Liver (tissue), 3 donors: ENCODE measurements around the gene SLC12A9.

Source experiments
- FOXA1 ChIP-seq: IDR thresholded peaks from 2 replicates; pipeline ENCODE4 v1.6.1; 2016; ENCODE audit warnings: antibody characterized with exemption
- FOXA2 ChIP-seq: IDR thresholded peaks from 2 replicates; pipeline ENCODE4 v1.6.1; 2016; ENCODE audit warnings: antibody characterized with exemption
- HNF4G ChIP-seq: IDR thresholded peaks from 2 replicates; pipeline ENCODE4 v1.6.1; 2016; ENCODE audit warnings: antibody characterized with exemption
- JUND ChIP-seq, 2 donors: IDR thresholded peaks; 2 replicates each; pipeline ENCODE4 v1.6.1; 2016; ENCODE audit warnings: antibody characterized with exemption in 2 of 2
- RAD21 ChIP-seq, 2 donors: IDR thresholded peaks; 2 replicates each; pipeline ENCODE4 v1.6.1; 2016; ENCODE audit warnings: antibody characterized with exemption in 2 of 2, mild to moderate bottlenecking in 2 of 2
- RXRA ChIP-seq, 2 donors: IDR thresholded peaks; 2 replicates each; pipeline ENCODE4 v1.6.1; 2017 to 2018; ENCODE audit warnings: antibody characterized with exemption in 2 of 2, mild to moderate bottlenecking in 1 of 2
- SP1 ChIP-seq: IDR thresholded peaks from 2 replicates; pipeline ENCODE4 v1.6.1; 2018; ENCODE audit warnings: antibody characterized with exemption, mild to moderate bottlenecking
- TAF1 ChIP-seq: conservative IDR thresholded peaks from 2 replicates; pipeline ENCODE4 v1.6.1; 2016; ENCODE audit warnings: antibody characterized with exemption, mild to moderate bottlenecking
- YY1 ChIP-seq: IDR thresholded peaks from 2 replicates; pipeline ENCODE4 v1.6.1; 2016; ENCODE audit warnings: antibody characterized with exemption, mild to moderate bottlenecking
- TF ChIP-seq, protein P1 (sequence below): fragments of 150-350 bp; IDR thresholded peaks from 2 replicates; pipeline ENCODE4 v1.5.1; 2017; ENCODE audit warnings: improper control_type of control experiment, low read depth, low read length; ENCODE audit not compliant: missing input control
- TF ChIP-seq, protein P2 (sequence below): IDR thresholded peaks from 2 replicates; pipeline ENCODE4 v1.6.1; 2016; ENCODE audit warnings: antibody characterized with exemption, mild to moderate bottlenecking
- TF ChIP-seq, protein P3 (sequence below): IDR thresholded peaks from 2 replicates; pipeline ENCODE4 v1.6.1; 2016; ENCODE audit warnings: antibody characterized with exemption
- TF ChIP-seq, protein P4 (sequence below): IDR thresholded peaks from 2 replicates; pipeline ENCODE4 v1.6.1; 2016; ENCODE audit warnings: antibody characterized with exemption
- TF ChIP-seq, protein P5 (sequence below): IDR thresholded peaks from 2 replicates; pipeline ENCODE4 v1.6.1; 2016; ENCODE audit warnings: antibody characterized with exemption
- donor health status: healthy.
- donor health status: healthy.

DNA sequence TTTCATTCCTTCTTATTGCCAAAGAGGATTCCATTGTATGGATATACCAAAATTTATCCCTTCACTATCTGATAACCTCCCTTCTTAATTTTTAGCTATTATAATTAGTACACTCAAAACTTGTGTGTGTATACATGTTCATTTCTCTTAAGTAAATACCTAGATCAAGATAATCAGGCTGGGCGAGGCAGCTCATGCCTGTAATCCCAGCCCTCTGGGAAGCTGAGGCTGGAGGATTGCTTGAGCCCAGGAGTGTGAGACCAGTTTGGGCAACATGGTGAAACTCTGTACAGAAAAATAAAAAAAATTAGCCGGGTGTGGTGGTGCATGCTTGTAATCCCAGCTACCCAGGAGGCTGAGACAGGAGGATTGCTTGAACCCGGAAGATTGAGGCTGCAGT lies 59.0 kb downstream of the SLC12A9 start:
- TF ChIP-seq, protein P1, sequence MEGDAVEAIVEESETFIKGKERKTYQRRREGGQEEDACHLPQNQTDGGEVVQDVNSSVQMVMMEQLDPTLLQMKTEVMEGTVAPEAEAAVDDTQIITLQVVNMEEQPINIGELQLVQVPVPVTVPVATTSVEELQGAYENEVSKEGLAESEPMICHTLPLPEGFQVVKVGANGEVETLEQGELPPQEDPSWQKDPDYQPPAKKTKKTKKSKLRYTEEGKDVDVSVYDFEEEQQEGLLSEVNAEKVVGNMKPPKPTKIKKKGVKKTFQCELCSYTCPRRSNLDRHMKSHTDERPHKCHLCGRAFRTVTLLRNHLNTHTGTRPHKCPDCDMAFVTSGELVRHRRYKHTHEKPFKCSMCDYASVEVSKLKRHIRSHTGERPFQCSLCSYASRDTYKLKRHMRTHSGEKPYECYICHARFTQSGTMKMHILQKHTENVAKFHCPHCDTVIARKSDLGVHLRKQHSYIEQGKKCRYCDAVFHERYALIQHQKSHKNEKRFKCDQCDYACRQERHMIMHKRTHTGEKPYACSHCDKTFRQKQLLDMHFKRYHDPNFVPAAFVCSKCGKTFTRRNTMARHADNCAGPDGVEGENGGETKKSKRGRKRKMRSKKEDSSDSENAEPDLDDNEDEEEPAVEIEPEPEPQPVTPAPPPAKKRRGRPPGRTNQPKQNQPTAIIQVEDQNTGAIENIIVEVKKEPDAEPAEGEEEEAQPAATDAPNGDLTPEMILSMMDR = no peak
- no peak for TF ChIP-seq RAD21 (IDR thresholded peaks at IDR 0.05)
- no peak for TF ChIP-seq RXRA (IDR thresholded peaks at IDR 0.05)
- TF ChIP-seq SP1 = no peak
- TF ChIP-seq, protein P2, sequence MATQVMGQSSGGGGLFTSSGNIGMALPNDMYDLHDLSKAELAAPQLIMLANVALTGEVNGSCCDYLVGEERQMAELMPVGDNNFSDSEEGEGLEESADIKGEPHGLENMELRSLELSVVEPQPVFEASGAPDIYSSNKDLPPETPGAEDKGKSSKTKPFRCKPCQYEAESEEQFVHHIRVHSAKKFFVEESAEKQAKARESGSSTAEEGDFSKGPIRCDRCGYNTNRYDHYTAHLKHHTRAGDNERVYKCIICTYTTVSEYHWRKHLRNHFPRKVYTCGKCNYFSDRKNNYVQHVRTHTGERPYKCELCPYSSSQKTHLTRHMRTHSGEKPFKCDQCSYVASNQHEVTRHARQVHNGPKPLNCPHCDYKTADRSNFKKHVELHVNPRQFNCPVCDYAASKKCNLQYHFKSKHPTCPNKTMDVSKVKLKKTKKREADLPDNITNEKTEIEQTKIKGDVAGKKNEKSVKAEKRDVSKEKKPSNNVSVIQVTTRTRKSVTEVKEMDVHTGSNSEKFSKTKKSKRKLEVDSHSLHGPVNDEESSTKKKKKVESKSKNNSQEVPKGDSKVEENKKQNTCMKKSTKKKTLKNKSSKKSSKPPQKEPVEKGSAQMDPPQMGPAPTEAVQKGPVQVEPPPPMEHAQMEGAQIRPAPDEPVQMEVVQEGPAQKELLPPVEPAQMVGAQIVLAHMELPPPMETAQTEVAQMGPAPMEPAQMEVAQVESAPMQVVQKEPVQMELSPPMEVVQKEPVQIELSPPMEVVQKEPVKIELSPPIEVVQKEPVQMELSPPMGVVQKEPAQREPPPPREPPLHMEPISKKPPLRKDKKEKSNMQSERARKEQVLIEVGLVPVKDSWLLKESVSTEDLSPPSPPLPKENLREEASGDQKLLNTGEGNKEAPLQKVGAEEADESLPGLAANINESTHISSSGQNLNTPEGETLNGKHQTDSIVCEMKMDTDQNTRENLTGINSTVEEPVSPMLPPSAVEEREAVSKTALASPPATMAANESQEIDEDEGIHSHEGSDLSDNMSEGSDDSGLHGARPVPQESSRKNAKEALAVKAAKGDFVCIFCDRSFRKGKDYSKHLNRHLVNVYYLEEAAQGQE = no peak
- TF ChIP-seq, protein P3, sequence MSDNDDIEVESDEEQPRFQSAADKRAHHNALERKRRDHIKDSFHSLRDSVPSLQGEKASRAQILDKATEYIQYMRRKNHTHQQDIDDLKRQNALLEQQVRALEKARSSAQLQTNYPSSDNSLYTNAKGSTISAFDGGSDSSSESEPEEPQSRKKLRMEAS = no peak
- TF ChIP-seq FOXA2 = no peak
- TF ChIP-seq TAF1 = no peak
- no peak for TF ChIP-seq YY1
- TF ChIP-seq HNF4G = no peak
- TF ChIP-seq, protein P4, sequence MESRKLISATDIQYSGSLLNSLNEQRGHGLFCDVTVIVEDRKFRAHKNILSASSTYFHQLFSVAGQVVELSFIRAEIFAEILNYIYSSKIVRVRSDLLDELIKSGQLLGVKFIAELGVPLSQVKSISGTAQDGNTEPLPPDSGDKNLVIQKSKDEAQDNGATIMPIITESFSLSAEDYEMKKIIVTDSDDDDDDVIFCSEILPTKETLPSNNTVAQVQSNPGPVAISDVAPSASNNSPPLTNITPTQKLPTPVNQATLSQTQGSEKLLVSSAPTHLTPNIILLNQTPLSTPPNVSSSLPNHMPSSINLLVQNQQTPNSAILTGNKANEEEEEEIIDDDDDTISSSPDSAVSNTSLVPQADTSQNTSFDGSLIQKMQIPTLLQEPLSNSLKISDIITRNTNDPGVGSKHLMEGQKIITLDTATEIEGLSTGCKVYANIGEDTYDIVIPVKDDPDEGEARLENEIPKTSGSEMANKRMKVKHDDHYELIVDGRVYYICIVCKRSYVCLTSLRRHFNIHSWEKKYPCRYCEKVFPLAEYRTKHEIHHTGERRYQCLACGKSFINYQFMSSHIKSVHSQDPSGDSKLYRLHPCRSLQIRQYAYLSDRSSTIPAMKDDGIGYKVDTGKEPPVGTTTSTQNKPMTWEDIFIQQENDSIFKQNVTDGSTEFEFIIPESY = no peak
- no peak for TF ChIP-seq JUND (IDR thresholded peaks at IDR 0.05)
- TF ChIP-seq FOXA1 = no peak
- TF ChIP-seq, protein P5, sequence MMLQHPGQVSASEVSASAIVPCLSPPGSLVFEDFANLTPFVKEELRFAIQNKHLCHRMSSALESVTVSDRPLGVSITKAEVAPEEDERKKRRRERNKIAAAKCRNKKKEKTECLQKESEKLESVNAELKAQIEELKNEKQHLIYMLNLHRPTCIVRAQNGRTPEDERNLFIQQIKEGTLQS = no peak
